HEK293 (cell line): ENCODE results near the gene OVOL3.

Experiments used
- BCL11A ChIP-seq: fragments of 450-650 bp; formaldehyde crosslinking; IDR thresholded peaks from 2 replicates; pipeline ENCODE4 v1.5.1; 2016; ENCODE audit warnings: low read depth, missing biosample characterization, missing genetic modification characterization
- GLIS1 ChIP-seq: fragments of 450-650 bp; formaldehyde crosslinking; IDR thresholded peaks from 2 replicates; pipeline ENCODE4 v1.5.1; 2016; ENCODE audit warnings: missing biosample characterization, missing genetic modification characterization
- GLIS2 ChIP-seq: fragments of 450-650 bp; formaldehyde crosslinking; IDR thresholded peaks from 2 replicates; pipeline ENCODE4 v1.5.1; 2016; ENCODE audit warnings: missing biosample characterization, missing genetic modification characterization
- HIC1 ChIP-seq: fragments of 450-650 bp; formaldehyde crosslinking; IDR thresholded peaks from 2 replicates; pipeline ENCODE4 v1.5.1; 2016; ENCODE audit warnings: missing biosample characterization, missing genetic modification characterization
- KLF16 ChIP-seq: fragments of 450-650 bp; formaldehyde crosslinking; IDR thresholded peaks from 2 replicates; pipeline ENCODE4 v1.5.1; 2017; ENCODE audit warnings: missing biosample characterization, missing genetic modification characterization
- KLF7 ChIP-seq: fragments of 450-650 bp; formaldehyde crosslinking; IDR thresholded peaks from 2 replicates; pipeline ENCODE4 v1.5.1; 2016; ENCODE audit warnings: missing biosample characterization, missing genetic modification characterization, borderline replicate concordance
- KLF8 ChIP-seq: fragments of 450-650 bp; formaldehyde crosslinking; IDR thresholded peaks from 2 replicates; pipeline ENCODE4 v1.5.1; 2016; ENCODE audit warnings: missing biosample characterization, missing genetic modification characterization
- MYNN ChIP-seq: fragments of 450-650 bp; formaldehyde crosslinking; IDR thresholded peaks from 2 replicates; pipeline ENCODE4 v1.5.1; 2016; ENCODE audit warnings: missing biosample characterization, missing genetic modification characterization, borderline replicate concordance
- OSR2 ChIP-seq: fragments of 450-650 bp; formaldehyde crosslinking; IDR thresholded peaks from 2 replicates; pipeline ENCODE4 v1.5.1; 2016; ENCODE audit warnings: missing biosample characterization, missing genetic modification characterization
- OVOL3 ChIP-seq: fragments of 450-650 bp; formaldehyde crosslinking; IDR thresholded peaks from 2 replicates; pipeline ENCODE4 v1.5.1; 2016; ENCODE audit warnings: missing biosample characterization, missing genetic modification characterization
- TCF7L2 ChIP-seq: IDR thresholded peaks from 2 replicates; pipeline ENCODE4 v1.6.1; 2011; ENCODE audit warnings: low read depth, mild to moderate bottlenecking, inconsistent platforms, low read length, moderate library complexity, borderline replicate concordance
- WT1 ChIP-seq: fragments of 450-650 bp; formaldehyde crosslinking; IDR thresholded peaks from 2 replicates; pipeline ENCODE4 v1.5.1; 2016; ENCODE audit warnings: missing biosample characterization, missing genetic modification characterization
- ZBTB10 ChIP-seq: fragments of 450-650 bp; formaldehyde crosslinking; IDR thresholded peaks from 2 replicates; pipeline ENCODE4 v1.5.1; 2016; ENCODE audit warnings: missing biosample characterization, missing genetic modification characterization
- ZBTB20 ChIP-seq: fragments of 450-650 bp; formaldehyde crosslinking; IDR thresholded peaks from 2 replicates; pipeline ENCODE4 v1.5.1; 2016; ENCODE audit warnings: missing biosample characterization, missing genetic modification characterization
- ZBTB21 ChIP-seq: fragments of 450-650 bp; formaldehyde crosslinking; IDR thresholded peaks from 2 replicates; pipeline ENCODE4 v1.5.1; 2017; ENCODE audit warnings: missing biosample characterization, missing genetic modification characterization
- ZBTB6 ChIP-seq: fragments of 450-650 bp; formaldehyde crosslinking; IDR thresholded peaks from 2 replicates; pipeline ENCODE4 v1.5.1; 2017; ENCODE audit warnings: missing biosample characterization, missing genetic modification characterization
- ZFHX2 ChIP-seq: fragments of 450-650 bp; formaldehyde crosslinking; conservative IDR thresholded peaks from 2 replicates; pipeline ENCODE4 v1.5.1; 2016; ENCODE audit warnings: missing biosample characterization, missing genetic modification characterization
- ZFP37 ChIP-seq: fragments of 450-650 bp; formaldehyde crosslinking; IDR thresholded peaks from 2 replicates; pipeline ENCODE4 v1.5.1; 2016; ENCODE audit warnings: missing biosample characterization, missing genetic modification characterization
- ZNF184 ChIP-seq: fragments of 450-650 bp; IDR thresholded peaks from 2 replicates; pipeline ENCODE4 v1.5.1; 2018; ENCODE audit warnings: missing biosample characterization, mild to moderate bottlenecking, missing genetic modification characterization
- ZNF274 ChIP-seq, 2 experiments: fragments of 200-500 bp in 1 of 2; fragments of 450-650 bp in 1 of 2; sonication (Bioruptor generic) in 1 of 2; formaldehyde crosslinking in 1 of 2; IDR thresholded peaks; 2 replicates each; pipeline versions ENCODE4 v1.5.1 to v1.6.1; 2014 to 2016; ENCODE audit warnings: borderline replicate concordance in 1 of 2, inconsistent platforms in 1 of 2, low read length in 1 of 2, missing biosample characterization in 1 of 2, missing genetic modification characterization in 1 of 2
- ZNF280C ChIP-seq: fragments of 450-650 bp; formaldehyde crosslinking; IDR thresholded peaks from 2 replicates; pipeline ENCODE4 v1.5.1; 2016; ENCODE audit warnings: missing biosample characterization, missing genetic modification characterization
- ZNF341 ChIP-seq: fragments of 450-650 bp; formaldehyde crosslinking; IDR thresholded peaks from 2 replicates; pipeline ENCODE4; 2016; ENCODE audit warnings: low read depth, missing biosample characterization, missing genetic modification characterization
- ZNF37A ChIP-seq: fragments of 450-650 bp; IDR thresholded peaks from 2 replicates; pipeline ENCODE4 v1.5.1; 2018; ENCODE audit warnings: missing biosample characterization, missing genetic modification characterization
- ZNF398 ChIP-seq: fragments of 450-650 bp; formaldehyde crosslinking; IDR thresholded peaks from 2 replicates; pipeline ENCODE4 v1.5.1; 2017; ENCODE audit warnings: missing biosample characterization, missing genetic modification characterization
- ZNF423 ChIP-seq: fragments of 450-650 bp; formaldehyde crosslinking; IDR thresholded peaks from 2 replicates; pipeline ENCODE4 v1.5.1; 2016; ENCODE audit warnings: missing biosample characterization, missing genetic modification characterization
- ZNF488 ChIP-seq: fragments of 450-650 bp; formaldehyde crosslinking; IDR thresholded peaks from 2 replicates; pipeline ENCODE4 v1.5.1; 2016; ENCODE audit warnings: missing biosample characterization, missing genetic modification characterization
- ZNF660 ChIP-seq: fragments of 450-650 bp; IDR thresholded peaks from 2 replicates; pipeline ENCODE4 v1.5.1; 2018; ENCODE audit warnings: missing biosample characterization, mild to moderate bottlenecking, missing genetic modification characterization
- ZXDB ChIP-seq: fragments of 450-650 bp; formaldehyde crosslinking; IDR thresholded peaks from 2 replicates; pipeline ENCODE4 v1.5.1; 2016; ENCODE audit warnings: missing biosample characterization, missing genetic modification characterization

The OVOL3 gene

GRCh38 chr19:36140304-36141038 is 29.5 kb downstream of the OVOL3 start (continued):
- TF ChIP-seq KLF8: peak; percentile 32; the same call in 1 of the 2 replicates
- no peak for TF ChIP-seq ZNF37A
- no peak for TF ChIP-seq ZNF184 (tag by site-specific recombination)
- TF ChIP-seq ZFHX2 (tag by site-specific recombination): peak; percentile 68
- TF ChIP-seq TCF7L2: no peak
- TF ChIP-seq ZNF274 (IDR thresholded peaks at IDR 0.05; ENCODE audit: low read length): no peak
- no peak for TF ChIP-seq ZNF274 (tag by site-specific recombination; IDR thresholded peaks at IDR 0.05; ENCODE audit: borderline replicate concordance)
- peak; percentile 87; the same call in 1 of the 2 replicates for TF ChIP-seq BCL11A
- TF ChIP-seq MYNN (tag by site-specific recombination): no peak
- TF ChIP-seq ZBTB10: peak; percentile 83
- peak; percentile 98 for TF ChIP-seq ZBTB20 (tag by site-specific recombination)
- TF ChIP-seq ZNF423 (tag by site-specific recombination): peak; percentile 53; the same call in 1 of the 2 replicates
- peak; percentile 97 for TF ChIP-seq GLIS2 (tag by site-specific recombination)
- TF ChIP-seq KLF7: peak; percentile 86; the same call in 1 of the 2 replicates
- peak; percentile 75; the same call in 1 of the 2 replicates for TF ChIP-seq WT1 (tag by site-specific recombination)
- TF ChIP-seq ZNF280C (tag by site-specific recombination): no peak
- peak; percentile 21; the same call in 1 of the 2 replicates for TF ChIP-seq ZFP37 (tag by site-specific recombination)
- TF ChIP-seq ZNF341 (tag by site-specific recombination): peak; percentile 64
- no peak; the same call in 1 of the 2 replicates for TF ChIP-seq GLIS1 (tag by site-specific recombination)
- peak; percentile 79 for TF ChIP-seq ZNF398 (tag by site-specific recombination)
- TF ChIP-seq ZNF488: no peak
- TF ChIP-seq ZBTB21 (tag by site-specific recombination): peak; percentile 41; the same call in 1 of the 2 replicates
- TF ChIP-seq OSR2 (tag by site-specific recombination): no peak
- TF ChIP-seq ZBTB6 (tag by site-specific recombination): no peak
- TF ChIP-seq ZXDB (tag by site-specific recombination): peak; percentile 14
- 0 out of 2 replicates have a peak, but pooled peaks have one; percentile 21 for TF ChIP-seq OVOL3 (tag by site-specific recombination)
- TF ChIP-seq HIC1 (tag by site-specific recombination): peak; percentile 44; the same call in 1 of the 2 replicates
- 0 out of 2 replicates have a peak, but pooled peaks have one; percentile 19 for TF ChIP-seq ZNF660 (tag by site-specific recombination)
- TF ChIP-seq KLF16 (tag by site-specific recombination): no peak; the same call in none of the 2 replicates
